HepG2 (cell line): ENCODE results near the gene TSPAN31. TPM values are rescaled to one million over a fixed set of nuclear protein-coding genes. Genes with fewer than 3 reads are reported as not detected.

ENCODE experiments used
- ATAC-seq: fragments of 200-7000 bp; cut with Tn5 transposase; 3 replicates; pipeline ENCODE4 v1.9.1; 2020; ENCODE audit warnings: mild to moderate bottlenecking, moderate library complexity
- BruUV-seq: library from RNA; stranded (reverse); fragments of 400-500 nt; replicated peaks from 2 replicates; lab custom pipeline; 2021; lab: Mats Ljungman, UMichigan
- CTCF ChIA-PET: fragments of 300-600 bp; formaldehyde crosslinking; extraction: SDS; loops from one replicate; lab custom pipeline; 2021; ENCODE audit warnings: low total read pairs, inconsistent platforms, low intra/inter-chr PET ratio; lab: Yijun Ruan, JAX
- POLR2A ChIA-PET: fragments of 350-600 bp; sonication (Branson Sonifier 250); formaldehyde crosslinking; loops from one replicate; lab custom pipeline; 2020; ENCODE audit warnings: antibody characterized with exemption, inconsistent platforms; lab: Yijun Ruan, JAX
- DNase-seq: peaks from one replicate; pipeline ENCODE4 v3.0.0-alpha.2; 2015; ENCODE audit warnings: low spot score
- FAIRE-seq: peaks from 3 replicates; lab custom pipeline; 2011; peaks lifted over from hg19 to GRCh38; lab: Jason Lieb, UNC
- H2AFZ ChIP-seq: one replicate; pipeline ENCODE4 v1.6.1; 2011; ENCODE audit warnings: low read length, inconsistent platforms
- H3K27ac ChIP-seq: fragments of 300-600 bp; 3 replicates; pipeline ENCODE4 v1.8.0; 2011; ENCODE audit warnings: mixed run types, mild to moderate bottlenecking, mixed read lengths, low read length, inconsistent platforms; ENCODE audit not compliant: insufficient read depth; ENCODE audit errors: extremely low read length
- H3K27me3 ChIP-seq, 2 experiments: fragments of 200-600 bp in 1 of 2; 2 replicates in 1 of 2; 3 replicates in 1 of 2; pipeline versions ENCODE4 v1.6.0 to v1.8.0; 2011; ENCODE audit warnings: low read length in 2 of 2, mild to moderate bottlenecking in 2 of 2, moderate library complexity in 2 of 2, inconsistent platforms in 1 of 2; ENCODE audit not compliant: insufficient read depth in 2 of 2, control insufficient read depth in 1 of 2
- H3K36me3 ChIP-seq, 2 experiments: fragments of 200-600 bp in 1 of 2; replicated peaks in 1 of 2; 2 replicates in 1 of 2; 3 replicates in 1 of 2; pipeline versions ENCODE4 v1.5.1 to v1.8.0; 2011; ENCODE audit warnings: low read length in 2 of 2, inconsistent platforms in 1 of 2; ENCODE audit not compliant: insufficient read depth in 2 of 2, control insufficient read depth in 1 of 2
- H3K4me1 ChIP-seq: 2 replicates; pipeline ENCODE4 v1.5.1; 2012; ENCODE audit warnings: low read length, inconsistent platforms; ENCODE audit not compliant: insufficient read depth
- H3K4me2 ChIP-seq: 2 replicates; pipeline ENCODE4 v1.6.0; 2011; ENCODE audit warnings: low read depth, low read length, inconsistent platforms
- H3K4me3 ChIP-seq, 3 experiments: fragments of 200-600 bp in 1 of 3; sonication (generic), shearing (Covaris generic) in 1 of 3; replicated peaks in 1 of 3; 2 replicates each; pipeline ENCODE4 v1.5.1; 2011 to 2016; ENCODE audit warnings: low read length in 3 of 3, inconsistent platforms in 2 of 3, low read depth in 2 of 3, mild to moderate bottlenecking in 2 of 3, control low read depth in 1 of 3, mixed read lengths in 1 of 3; ENCODE audit not compliant: insufficient read depth in 1 of 3
- H3K79me2 ChIP-seq: one replicate; pipeline ENCODE4 v1.6.1; 2011; ENCODE audit warnings: low read length, inconsistent platforms; ENCODE audit not compliant: insufficient read depth
- H3K9ac ChIP-seq: 2 replicates; pipeline ENCODE4 v1.6.0; 2011; ENCODE audit warnings: mild to moderate bottlenecking, low read depth, low read length, inconsistent platforms; ENCODE audit not compliant: insufficient read depth
- H3K9me3 ChIP-seq: 2 replicates; pipeline ENCODE4 v1.5.1; 2012; ENCODE audit warnings: mild to moderate bottlenecking, low read length
- H4K20me1 ChIP-seq: 2 replicates; pipeline ENCODE4 v1.6.0; 2011; ENCODE audit warnings: inconsistent platforms, mild to moderate bottlenecking, low read length, moderate library complexity; ENCODE audit not compliant: insufficient read depth
- ATRX ChIP-seq: sonication (generic); formaldehyde crosslinking; IDR thresholded peaks from 2 replicates; pipeline ENCODE4 v1.4.0; 2020; ENCODE audit warnings: missing genetic modification reagents, borderline replicate concordance
- CBX1 ChIP-seq: IDR thresholded peaks from one replicate; pipeline ENCODE4 v1.6.1; 2016; ENCODE audit warnings: antibody characterized with exemption, low read depth
- FOXO4 ChIP-seq: sonication (generic); formaldehyde crosslinking; conservative IDR thresholded peaks from 2 replicates; pipeline ENCODE4 v1.8.1; 2023; ENCODE audit warnings: missing genetic modification reagents
- NR3C1 ChIP-seq: sonication (generic); formaldehyde crosslinking; IDR thresholded peaks from 2 replicates; pipeline ENCODE4 v1.4.0; 2020; ENCODE audit warnings: missing genetic modification reagents
- RARG ChIP-seq: sonication (generic); formaldehyde crosslinking; IDR thresholded peaks from 2 replicates; pipeline ENCODE4 v1.4.0; 2020; ENCODE audit warnings: low read depth, mild to moderate bottlenecking, missing genetic modification reagents
- RBAK ChIP-seq: sonication (generic); formaldehyde crosslinking; IDR thresholded peaks from 2 replicates; pipeline ENCODE4 v1.5.1; 2020; ENCODE audit warnings: mild to moderate bottlenecking, missing genetic modification reagents
- SAFB2 ChIP-seq: sonication (generic); formaldehyde crosslinking; IDR thresholded peaks from 2 replicates; pipeline ENCODE4 v1.5.1; 2020; ENCODE audit warnings: missing genetic modification reagents, low read depth, mild to moderate bottlenecking, borderline replicate concordance
- STAG1 ChIP-seq: sonication (generic); formaldehyde crosslinking; IDR thresholded peaks from 2 replicates; pipeline ENCODE4 v1.4.0; 2020; ENCODE audit warnings: missing genetic modification reagents
- TFDP1 ChIP-seq: IDR thresholded peaks from 2 replicates; pipeline ENCODE4 v1.6.1; 2016; ENCODE audit warnings: missing compliant biosample characterization, missing genetic modification reagents, borderline replicate concordance
- ZBTB3 ChIP-seq: sonication (generic); formaldehyde crosslinking; IDR thresholded peaks from 2 replicates; pipeline ENCODE4 v1.4.0; 2020; ENCODE audit warnings: low read depth, mild to moderate bottlenecking, moderate library complexity, missing genetic modification reagents, borderline replicate concordance
- ZNF816 ChIP-seq: sonication (generic); formaldehyde crosslinking; IDR thresholded peaks from 2 replicates; pipeline ENCODE4 v1.8.0; 2022; ENCODE audit warnings: missing genetic modification reagents, mild to moderate bottlenecking, borderline replicate concordance
- WGBS: methylation state at CpG from one replicate; pipeline ENCODE4 v1.1.6; 2017; ENCODE audit warnings: low lambda C conversion rate; 5-methylcytosine and 5-hydroxymethylcytosine counted together
- in situ Hi-C: cut with HindIII; loops from 2 replicates; pipeline ENCODE4 v1.10.0; 2017; ENCODE audit warnings: low pct_unique_long_range_greater_than_20kb; ENCODE audit not compliant: extremely low pct_ligation_motif_present
- intact Hi-C: fragments of 100-400 bp; cut with micrococcal nuclease; formaldehyde crosslinking; loops from one replicate; pipeline ENCODE4 v1.10.0; 2022; ENCODE audit not compliant: unreplicated experiment
- polyA plus RNA-seq, 8 experiments: library from polyadenylated mRNA; depleted of rRNA in 3 of 8; stranded (reverse) in 7 of 8; unstranded in 1 of 8; fragments of >200 nt; fragmentation: Illumina TruSeq in 4 of 8; extraction: Trizol in 4 of 8; gene quantifications; 2 replicates each; pipeline versions ENCODE4 v1.2.1 to v1.2.3, GENCODE V29; 2011 to 2016; ENCODE audit warnings: low read depth in 4 of 8, missing spikeins in 1 of 8, mixed read lengths in 1 of 8; ENCODE audit not compliant: insufficient read depth in 1 of 8
- total RNA-seq, 5 experiments: library from RNA; depleted of rRNA; stranded (reverse); fragments of >200 nt; fragmentation: Illumina TruSeq; extraction: Trizol; gene quantifications; 2 replicates each; pipeline ENCODE4 v1.2.3, GENCODE V29; 2016; ENCODE audit warnings: low read depth in 1 of 5

Gene TSPAN31
- total and polyA plus RNA-seq, 2 of the 13 experiments (the other 11 are each of a cell fraction or from before 2014, with no cell fraction given) = 10.4 to 24.6 TPM

- H3K79me2 ChIP-seq = peaks cover 24% of the 10 kb centered on the region
- no TSS peak for BruUV-seq
- peak overlapping the region; percentile 69 for H3K4me2 ChIP-seq
- ChIA-PET CTCF (no interaction called here), POLR2A (interaction anchor here (0.6 to 1.1 kb wide), 7 partner anchors 8 to 94 kb away, joined by 3 to 4 read pairs (median 3); partner anchors contain the start of genes CTDSP2, EEF1AKMT3, METTL1 and OS9)
- FAIRE-seq (no peak), ATAC-seq (peak; percentile 74), DNase-seq (no peak)
- peak overlapping the region; percentile 20 to 42 (median 34); a peak in 4 of 6 replicates for H3K4me3 ChIP-seq
- no peaks in the 10 kb centered on the region; a peak in 1 of 5 replicates for H3K27me3 ChIP-seq
- TF ChIP-seq CBX1 (peak; percentile 10), ATRX (CRISPR knock-in tag) (no peak), SAFB2 (CRISPR knock-in tag) (0 out of 2 replicates have a peak, but pooled peaks have one; percentile 2)
- in situ Hi-C loops = no loop called here
- 0 out of 2 replicates have a peak, but pooled peaks cover 5% of the 10 kb centered on the region for H4K20me1 ChIP-seq
- intact Hi-C loops = loop anchor here (1.0 kb wide), 1 partner anchor 8 kb away; no protein-coding TSS in a partner anchor
- peaks cover 10 to 23% of the 10 kb centered on the region in 2 experiments; a peak in 4 of 5 replicates for H3K36me3 ChIP-seq
- H2AFZ ChIP-seq = no peak overlapping the region
- H3K27ac ChIP-seq = peak overlapping the region; percentile 30
- H3K9ac ChIP-seq = peak overlapping the region; percentile 24
- WGBS = 0% methylated on average over 3 of the region's 5 CpGs
- peaks cover 43% of the 10 kb centered on the region for H3K4me1 ChIP-seq
- no peaks in the 10 kb centered on the region for H3K9me3 ChIP-seq
Measured at GRCh38 chr12:57752668-57753000, 7.8 kb downstream of the TSPAN31 start.

- Histone ChIP-seq H3K27me3 (no peaks in the 10 kb centered on the region; a peak in 1 of 5 replicates), H3K27ac (peak overlapping the region; percentile 30), H3K36me3 (peaks cover 8 to 15% of the 10 kb centered on the region in 2 experiments; a peak in 4 of 5 replicates), H2AFZ (no peak overlapping the region), H3K4me2 (peak overlapping the region; percentile 80; the same call in 1 of the 2 replicates), H3K4me1 (peaks cover 43% of the 10 kb centered on the region), H3K9me3 (no peaks in the 10 kb centered on the region), H3K9ac (no peak overlapping the region), H4K20me1 (0 out of 2 replicates have a peak, but pooled peaks cover 5% of the 10 kb centered on the region), H3K79me2 (peaks cover 24% of the 10 kb centered on the region), H3K4me3 (peak overlapping the region in 2 of 3 experiments; percentile 81 to 82; a peak in 2 of 6 replicates)
- ChIA-PET CTCF (no interaction called here), POLR2A (interaction anchor here (1.1 to 1.2 kb wide), 2 partner anchors 9 to 18 kb away, joined by 4 to 6 read pairs; partner anchors contain the start of genes EEF1AKMT3, METTL1 and TSPAN31)
- ATAC-seq = no peak
- BruUV-seq = no TSS peak
- WGBS = 16% methylated on average over 1 of the region's 1 CpG
- DNase-seq = no peak
- in situ Hi-C loops = no loop called here
- intact Hi-C loops = no loop called here
- TF ChIP-seq ZBTB3 (CRISPR knock-in tag) (no peak), RARG (CRISPR knock-in tag) (no peak), TFDP1 (CRISPR knock-in tag) (no peak), FOXO4 (CRISPR knock-in tag) (no peak), ZNF816 (CRISPR knock-in tag) (no peak), RBAK (CRISPR knock-in tag) (no peak), STAG1 (no peak), NR3C1 (CRISPR knock-in tag) (no peak)
- FAIRE-seq = no peak
Measured at GRCh38 chr12:57753756-57754337, 9.0 kb downstream of the TSPAN31 start.
